CD4-positive, CD25-positive, alpha-beta regulatory T cell (primary cell): ENCODE data around the gene CEP20. TPM values are rescaled to one million over a fixed set of nuclear protein-coding genes. Genes with fewer than 3 reads are reported as not detected.
A peak's percentile ranks its signal among the peaks of the same experiment; 100 is the strongest.

ENCODE experiments used
- ATAC-seq, 2 donors: fragments of 150-1000 bp; cut with Tn5 transposase; one replicate each; pipeline ENCODE4 v1.10.0; 2021; ENCODE audit warnings: low read depth in 2 of 2, moderate number of reproducible peaks in 2 of 2, moderate library complexity in 1 of 2
- DNase-seq, 3 donors: peaks; one replicate each; pipeline versions ENCODE4 v3.0.0 to v3.0.0-alpha.2; 2012 to 2022; ENCODE audit warnings: mixed read lengths in 1 of 3
- H3K27ac ChIP-seq: one replicate; pipeline ENCODE4 v1.7.0; 2013; ENCODE audit warnings: mild to moderate bottlenecking, low read length; ENCODE audit not compliant: insufficient read depth, poor library complexity, severe bottlenecking
- H3K27me3 ChIP-seq: one replicate; pipeline ENCODE4 v1.7.0; 2013; ENCODE audit warnings: low read length; ENCODE audit not compliant: control insufficient read depth, insufficient read depth
- H3K36me3 ChIP-seq: one replicate; pipeline ENCODE4 v1.7.0; 2013; ENCODE audit warnings: mild to moderate bottlenecking, low read length, moderate library complexity; ENCODE audit not compliant: control insufficient read depth, insufficient read depth
- H3K4me1 ChIP-seq: 2 replicates; pipeline ENCODE4 v1.7.0; 2013; ENCODE audit warnings: mild to moderate bottlenecking, low read length; ENCODE audit not compliant: insufficient read depth, control insufficient read depth, poor library complexity, severe bottlenecking
- H3K4me3 ChIP-seq: one replicate; pipeline ENCODE4 v1.7.0; 2013; ENCODE audit warnings: low read depth, mild to moderate bottlenecking, low read length, moderate library complexity
- H3K9me3 ChIP-seq, 2 experiments: 1 replicate in 1 of 2; 2 replicates in 1 of 2; pipeline ENCODE4 v1.7.0; 2013; ENCODE audit warnings: low read length in 2 of 2, mild to moderate bottlenecking in 1 of 2, moderate library complexity in 1 of 2; ENCODE audit not compliant: control insufficient read depth in 2 of 2
- H3K27ac Mint-ChIP-seq, 3 donors: one replicate each; pipeline ENCODE4 v1.8.0; 2020 to 2022; ENCODE audit warnings: mild to moderate bottlenecking in 3 of 3, mixed read lengths in 3 of 3, moderate library complexity in 2 of 3
- H3K27me3 Mint-ChIP-seq: one replicate; pipeline ENCODE4 v1.8.0; 2022; ENCODE audit warnings: mild to moderate bottlenecking, mixed read lengths
- H3K36me3 Mint-ChIP-seq: one replicate; pipeline ENCODE4 v1.8.0; 2020; ENCODE audit warnings: mixed read lengths
- H3K4me1 Mint-ChIP-seq, 4 donors: one replicate each; pipeline ENCODE4 v1.8.0; 2020 to 2022; ENCODE audit warnings: mixed read lengths in 4 of 4, mild to moderate bottlenecking in 1 of 4
- H3K4me3 Mint-ChIP-seq, 4 donors: one replicate each; pipeline ENCODE4 v1.8.0; 2020 to 2022; ENCODE audit warnings: mild to moderate bottlenecking in 4 of 4, mixed read lengths in 4 of 4, moderate library complexity in 3 of 4
- H3K9me3 Mint-ChIP-seq, 7 donors: one replicate each; pipeline ENCODE4 v1.8.0; 2020 to 2022; ENCODE audit warnings: mixed read lengths in 7 of 7, mild to moderate bottlenecking in 3 of 7, moderate library complexity in 2 of 7
- polyA plus RNA-seq, 4 donors: library from polyadenylated mRNA; unstranded; fragments of 300-500 nt; fragmentation: Illumina TruSeq; gene quantifications; one replicate each; pipeline ENCODE4 v1.2.3, GENCODE V29; 2021
- total RNA-seq: library from RNA; stranded (reverse); gene quantifications from one replicate; pipeline ENCODE4 v1.2.3, GENCODE V29; 2022

Gene CEP20
- total and polyA plus RNA-seq, 5 donors from 2014 or later = 14.8 to 33.5 (median 31.3) TPM

- ATAC-seq (no peak), DNase-seq (peak in 1 of 3 donors; percentile 68)
- no peaks in the 10 kb centered on the region for H3K9me3 Mint-ChIP-seq
- no peak overlapping the region for H3K4me3 Mint-ChIP-seq
- peak overlapping the region in 1 of 3 donors; percentile 21 for H3K27ac Mint-ChIP-seq
- Histone ChIP-seq H3K36me3 (no peaks in the 10 kb centered on the region), H3K27me3 (no peaks in the 10 kb centered on the region), H3K4me3 (no peak overlapping the region), H3K27ac (no peak overlapping the region), H3K4me1 (no peaks in the 10 kb centered on the region), H3K9me3 (no peaks in the 10 kb centered on the region)
- peaks cover 2 to 14% (median 7%) of the 10 kb centered on the region in 4 donors for H3K4me1 Mint-ChIP-seq
- no peaks in the 10 kb centered on the region for H3K36me3 Mint-ChIP-seq
- no peaks in the 10 kb centered on the region for H3K27me3 Mint-ChIP-seq
Observed at GRCh38 chr16:15897834-15898254, 9.4 kb upstream of the CEP20 start.

DNA sequence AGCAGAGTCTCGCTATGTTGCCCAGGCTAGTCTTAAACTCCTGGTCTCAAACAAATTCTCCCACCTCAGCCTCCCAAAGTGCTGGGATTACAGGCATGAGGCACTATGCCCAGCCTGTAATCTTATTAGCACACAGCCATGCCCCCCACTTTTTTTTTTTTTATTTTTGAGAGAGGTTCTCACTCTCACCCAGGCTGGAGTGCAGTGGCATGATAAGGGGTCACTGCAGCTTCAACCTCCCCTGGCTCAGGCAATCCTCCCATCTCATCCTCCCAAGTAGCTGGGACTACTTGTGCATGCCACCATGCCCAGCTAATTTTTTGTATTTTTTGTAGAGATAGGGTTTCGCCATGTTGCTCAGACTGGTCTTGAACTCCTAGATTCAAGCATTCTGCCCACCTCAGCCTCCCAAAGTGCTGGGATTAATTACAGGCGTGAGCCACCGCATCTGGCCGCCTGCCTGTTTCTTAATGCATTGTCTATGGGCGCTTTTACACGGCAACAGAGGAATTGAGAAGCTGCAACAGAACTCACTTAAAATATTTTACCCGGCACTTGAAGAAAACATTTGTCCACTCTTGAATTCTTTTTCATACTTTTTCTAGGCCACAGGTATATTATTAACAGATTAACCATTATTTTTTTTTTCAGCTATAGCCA, 8.8 kb upstream of the CEP20 start:
- Mint-ChIP-seq H3K27ac (peak overlapping the region in 2 of 3 donors; percentile 21 to 51), H3K4me1 (peaks cover 2 to 14% (median 7%) of the 10 kb centered on the region in 4 donors), H3K27me3 (no peaks in the 10 kb centered on the region), H3K4me3 (peak overlapping the region in 1 of 4 donors; percentile 32), H3K36me3 (no peaks in the 10 kb centered on the region), H3K9me3 (no peaks in the 10 kb centered on the region)
- no peaks in the 10 kb centered on the region for H3K27me3 ChIP-seq
- ATAC-seq = no peak
- no peaks in the 10 kb centered on the region for H3K4me1 ChIP-seq
- no peaks in the 10 kb centered on the region for H3K36me3 ChIP-seq
- no peak for DNase-seq
- H3K4me3 ChIP-seq = no peak overlapping the region
- H3K27ac ChIP-seq = no peak overlapping the region
- no peaks in the 10 kb centered on the region for H3K9me3 ChIP-seq

GRCh38 chr16:15894571-15895374, 6.4 kb upstream of the CEP20 start:
- Histone ChIP-seq H3K27me3 (no peaks in the 10 kb centered on the region), H3K9me3 (no peaks in the 10 kb centered on the region), H3K4me1 (no peaks in the 10 kb centered on the region), H3K27ac (no peak overlapping the region), H3K4me3 (no peak overlapping the region), H3K36me3 (no peaks in the 10 kb centered on the region)
- Mint-ChIP-seq H3K27me3 (no peaks in the 10 kb centered on the region), H3K4me3 (no peak overlapping the region), H3K36me3 (no peaks in the 10 kb centered on the region), H3K27ac (no peak overlapping the region), H3K9me3 (no peaks in the 10 kb centered on the region), H3K4me1 (peaks cover 2 to 13% (median 6%) of the 10 kb centered on the region in 4 donors)
- no peak for ATAC-seq
- peak in 1 of 3 donors; percentile 35 for DNase-seq

DNA sequence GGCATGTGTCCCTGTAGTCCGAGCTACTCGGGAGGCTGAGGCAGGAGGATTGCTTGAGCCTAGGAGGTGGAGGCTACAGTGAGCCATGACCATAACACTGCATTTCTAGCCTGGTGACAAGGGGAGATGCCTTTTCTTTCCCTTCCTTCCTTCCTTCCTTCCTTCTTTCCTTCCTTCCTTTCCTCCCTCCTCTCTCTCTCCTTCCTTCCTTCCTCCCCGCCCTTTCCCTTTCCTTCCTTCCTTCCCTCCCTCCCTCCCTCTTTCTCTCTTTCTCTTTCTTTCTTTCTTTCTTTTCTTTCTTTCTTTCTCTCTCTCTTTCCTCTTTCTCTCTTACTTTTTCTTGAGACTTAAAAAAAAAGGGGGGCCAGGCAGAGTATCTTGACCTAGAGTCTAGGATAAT, 3.1 kb upstream of the CEP20 start:
- Mint-ChIP-seq H3K27ac (peak overlapping the region in 1 of 3 donors; percentile 54), H3K36me3 (no peaks in the 10 kb centered on the region), H3K9me3 (no peaks in the 10 kb centered on the region), H3K27me3 (no peaks in the 10 kb centered on the region), H3K4me1 (peaks cover 12 to 21% (median 17%) of the 10 kb centered on the region in 4 donors), H3K4me3 (no peak overlapping the region)
- Histone ChIP-seq H3K4me3 (no peak overlapping the region), H3K9me3 (no peaks in the 10 kb centered on the region), H3K4me1 (peaks cover 20% of the 10 kb centered on the region), H3K27ac (no peak overlapping the region), H3K36me3 (no peaks in the 10 kb centered on the region), H3K27me3 (no peaks in the 10 kb centered on the region)
- DNase-seq (no peak), ATAC-seq (no peak)

GRCh38 chr16:15887283-15887682, 1.1 kb downstream of the CEP20 start:
- H3K4me1 Mint-ChIP-seq = peaks cover 28 to 43% (median 32%) of the 10 kb centered on the region in 4 donors
- H3K9me3 Mint-ChIP-seq = no peaks in the 10 kb centered on the region
- Histone ChIP-seq H3K27me3 (no peaks in the 10 kb centered on the region), H3K9me3 (no peaks in the 10 kb centered on the region), H3K4me3 (peak overlapping the region; percentile 97), H3K27ac (no peak overlapping the region), H3K36me3 (peaks cover 12% of the 10 kb centered on the region), H3K4me1 (peaks cover 20% of the 10 kb centered on the region)
- H3K36me3 Mint-ChIP-seq = peaks cover 5% of the 10 kb centered on the region
- peak overlapping the region; percentile 98 to 100 (median 99) for H3K4me3 Mint-ChIP-seq
- ATAC-seq = no peak
- no peaks in the 10 kb centered on the region for H3K27me3 Mint-ChIP-seq
- H3K27ac Mint-ChIP-seq = peak overlapping the region in 2 of 3 donors; percentile 80 to 97
- no peak for DNase-seq

DNA sequence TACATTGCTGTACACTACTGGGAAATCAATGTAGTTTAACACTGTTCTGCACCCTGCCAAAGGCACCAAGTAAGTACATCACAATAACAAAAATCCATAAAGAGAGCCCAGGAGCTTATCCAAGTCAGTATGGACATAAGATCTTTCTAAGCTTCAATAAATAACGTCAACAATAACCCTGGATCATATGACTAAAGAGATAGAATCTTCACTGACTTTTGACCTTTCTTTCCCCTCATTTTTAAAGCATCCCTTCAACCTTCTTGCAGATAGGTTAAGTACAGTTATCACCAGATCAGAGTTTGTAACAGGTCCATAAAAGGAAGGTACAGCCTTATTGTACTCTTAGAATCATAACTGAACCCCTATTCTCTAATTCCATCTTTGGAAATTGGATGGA, 2.3 kb downstream of the CEP20 start:
- ATAC-seq = no peak

DNA sequence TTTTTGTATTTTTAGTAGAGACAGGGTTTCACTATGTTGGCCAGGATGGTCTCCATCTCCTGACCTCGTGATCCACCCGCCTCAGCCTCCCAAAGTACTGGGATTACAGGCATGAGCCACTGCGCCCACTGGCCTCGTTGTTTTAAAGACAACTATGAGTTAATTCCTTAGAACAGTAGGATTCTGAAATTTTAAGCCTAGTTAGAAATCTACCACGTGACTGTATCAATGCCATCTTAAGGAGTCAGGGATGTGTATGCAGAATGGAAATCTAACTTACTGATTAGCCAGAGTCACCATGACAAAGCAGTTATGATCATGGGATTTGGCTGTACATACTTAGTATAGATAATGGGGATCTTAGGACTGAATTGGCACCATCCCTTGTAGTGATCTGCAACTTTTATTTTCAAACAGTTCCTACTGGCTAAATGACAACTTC, 2.8 kb downstream of the CEP20 start:
- peak overlapping the region in 3 of 4 donors; percentile 5 to 99 (median 36) for H3K4me3 Mint-ChIP-seq
- no peaks in the 10 kb centered on the region for H3K27me3 Mint-ChIP-seq
- H3K4me1 Mint-ChIP-seq = peaks cover 28 to 43% (median 36%) of the 10 kb centered on the region in 4 donors
- peaks cover 14% of the 10 kb centered on the region for H3K36me3 Mint-ChIP-seq
- H3K9me3 Mint-ChIP-seq = no peaks in the 10 kb centered on the region
- Histone ChIP-seq H3K9me3 (no peaks in the 10 kb centered on the region), H3K27ac (no peak overlapping the region), H3K4me3 (no peak overlapping the region), H3K4me1 (peaks cover 20% of the 10 kb centered on the region), H3K27me3 (no peaks in the 10 kb centered on the region), H3K36me3 (peaks cover 27% of the 10 kb centered on the region)
- peak overlapping the region in 2 of 3 donors; percentile 27 to 61 for H3K27ac Mint-ChIP-seq
- DNase-seq (no peak), ATAC-seq (no peak)

More for the DNA sequence above, 2.3 kb downstream of the CEP20 start:
- H3K36me3 Mint-ChIP-seq = peaks cover 14% of the 10 kb centered on the region
- no peaks in the 10 kb centered on the region for H3K9me3 Mint-ChIP-seq
- peaks cover 28 to 43% (median 35%) of the 10 kb centered on the region in 4 donors for H3K4me1 Mint-ChIP-seq
- H3K4me3 ChIP-seq = no peak overlapping the region
- no peaks in the 10 kb centered on the region for H3K9me3 ChIP-seq
- no peak overlapping the region for H3K27ac ChIP-seq
- peaks cover 24% of the 10 kb centered on the region for H3K36me3 ChIP-seq
- peaks cover 20% of the 10 kb centered on the region for H3K4me1 ChIP-seq
- no peaks in the 10 kb centered on the region for H3K27me3 Mint-ChIP-seq
- no peaks in the 10 kb centered on the region for H3K27me3 ChIP-seq
- DNase-seq = no peak
- H3K4me3 Mint-ChIP-seq = peak overlapping the region; percentile 5 to 99 (median 64)
- peak overlapping the region in 2 of 3 donors; percentile 27 to 79 for H3K27ac Mint-ChIP-seq
